ENCODE results near the gene BABAM2.
A peak's percentile ranks its signal among the peaks of the same experiment; 100 is the strongest.

Gene BABAM2

GRCh38 chr2:28269019-28269784 is 378.7 kb downstream of the BABAM2 start:
- DNase-seq = no peak

GRCh38 chr2:28270456-28271152 is 380.1 kb downstream of the BABAM2 start:
- DNase-seq = no peak

- no peak for DNase-seq
Measured at GRCh38 chr2:28271231-28271918, 380.8 kb downstream of the BABAM2 start.

- no peak for DNase-seq
Measured at GRCh38 chr2:28271919-28272250, 381.4 kb downstream of the BABAM2 start.

GRCh38 chr2:28273751-28274150 is 383.2 kb downstream of the BABAM2 start:
- DNase-seq = no peak

- no peak for DNase-seq
Measured at GRCh38 chr2:28274911-28275685, 384.6 kb downstream of the BABAM2 start.

- peak; percentile 70 for DNase-seq
Measured at GRCh38 chr2:28276076-28276618, 385.6 kb downstream of the BABAM2 start.

- DNase-seq = no peak
Measured at GRCh38 chr2:28276807-28277206, 386.3 kb downstream of the BABAM2 start.

- no peak for DNase-seq
Measured at GRCh38 chr2:28277466-28277865, 386.9 kb downstream of the BABAM2 start.

GRCh38 chr2:28279371-28279770 is 388.8 kb downstream of the BABAM2 start:
- no peak for DNase-seq

- DNase-seq = no peak
Measured at GRCh38 chr2:28280619-28281018, 390.1 kb downstream of the BABAM2 start.

- no peak for DNase-seq
Measured at GRCh38 chr2:28281739-28282138, 391.2 kb downstream of the BABAM2 start.

- DNase-seq = no peak
Measured at GRCh38 chr2:28282248-28282647, 391.7 kb downstream of the BABAM2 start.

GRCh38 chr2:28282861-28283646 is 392.5 kb downstream of the BABAM2 start:
- no peak for DNase-seq

- DNase-seq = no peak
Measured at GRCh38 chr2:28283861-28284260, 393.3 kb downstream of the BABAM2 start.

GRCh38 chr2:28286678-28287077 is 396.1 kb downstream of the BABAM2 start:
- DNase-seq = no peak

- no peak for DNase-seq
Measured at GRCh38 chr2:28287256-28287915, 396.9 kb downstream of the BABAM2 start.

GRCh38 chr2:28288620-28289019 is 398.1 kb downstream of the BABAM2 start:
- no peak for DNase-seq

GRCh38 chr2:28291811-28292440 is 401.4 kb downstream of the BABAM2 start:
- DNase-seq = no peak

- DNase-seq = no peak
Measured at GRCh38 chr2:28292491-28292890, 402.0 kb downstream of the BABAM2 start.

- DNase-seq = no peak
Measured at GRCh38 chr2:28293416-28293815, 402.9 kb downstream of the BABAM2 start.

Measured in NCI-H2227 treated with DMSO at 0.1 percent for 48 hours (cell line).